AG10803 (cell line): ENCODE data around the gene OXCT1.
"Not testable (repeated sequence)": the region's sequence is repeated elsewhere in the genome, so short reads cannot be mapped to it uniquely, and the experiment has no call there.

Experiments used
- DNase-seq: peaks from one replicate; pipeline ENCODE4 v3.0.0; 2010; ENCODE audit warnings: low read depth
- H3K4me3 ChIP-seq: 2 replicates; pipeline ENCODE4 v1.5.1; 2011; ENCODE audit warnings: mild to moderate bottlenecking, low read length, control low read depth
- TF ChIP-seq, protein P1 (sequence below): conservative IDR thresholded peaks from 2 replicates; pipeline ENCODE4 v1.5.1; 2011; ENCODE audit warnings: mild to moderate bottlenecking, low read length, control low read depth, inconsistent platforms

OXCT1 gene

GRCh38 chr5:41815261-41815660, 55.0 kb downstream of the OXCT1 start:
- H3K4me3 ChIP-seq, result no peak overlapping the region

GRCh38 chr5:41814306-41814705, 55.9 kb downstream of the OXCT1 start:
- H3K4me3 ChIP-seq, result not testable (repeated sequence)

More at GRCh38 chr5:41815261-41815660, 55.0 kb downstream of the OXCT1 start:
- DNase-seq, result no peak
- TF ChIP-seq, protein P1, sequence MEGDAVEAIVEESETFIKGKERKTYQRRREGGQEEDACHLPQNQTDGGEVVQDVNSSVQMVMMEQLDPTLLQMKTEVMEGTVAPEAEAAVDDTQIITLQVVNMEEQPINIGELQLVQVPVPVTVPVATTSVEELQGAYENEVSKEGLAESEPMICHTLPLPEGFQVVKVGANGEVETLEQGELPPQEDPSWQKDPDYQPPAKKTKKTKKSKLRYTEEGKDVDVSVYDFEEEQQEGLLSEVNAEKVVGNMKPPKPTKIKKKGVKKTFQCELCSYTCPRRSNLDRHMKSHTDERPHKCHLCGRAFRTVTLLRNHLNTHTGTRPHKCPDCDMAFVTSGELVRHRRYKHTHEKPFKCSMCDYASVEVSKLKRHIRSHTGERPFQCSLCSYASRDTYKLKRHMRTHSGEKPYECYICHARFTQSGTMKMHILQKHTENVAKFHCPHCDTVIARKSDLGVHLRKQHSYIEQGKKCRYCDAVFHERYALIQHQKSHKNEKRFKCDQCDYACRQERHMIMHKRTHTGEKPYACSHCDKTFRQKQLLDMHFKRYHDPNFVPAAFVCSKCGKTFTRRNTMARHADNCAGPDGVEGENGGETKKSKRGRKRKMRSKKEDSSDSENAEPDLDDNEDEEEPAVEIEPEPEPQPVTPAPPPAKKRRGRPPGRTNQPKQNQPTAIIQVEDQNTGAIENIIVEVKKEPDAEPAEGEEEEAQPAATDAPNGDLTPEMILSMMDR, result no peak

GRCh38 chr5:41812156-41812555, 58.1 kb downstream of the OXCT1 start:
- no peak overlapping the region for H3K4me3 ChIP-seq
- TF ChIP-seq, protein P1, result no peak
- no peak for DNase-seq

More at GRCh38 chr5:41814306-41814705, 55.9 kb downstream of the OXCT1 start:
- DNase-seq, result not testable (repeated sequence)

DNA sequence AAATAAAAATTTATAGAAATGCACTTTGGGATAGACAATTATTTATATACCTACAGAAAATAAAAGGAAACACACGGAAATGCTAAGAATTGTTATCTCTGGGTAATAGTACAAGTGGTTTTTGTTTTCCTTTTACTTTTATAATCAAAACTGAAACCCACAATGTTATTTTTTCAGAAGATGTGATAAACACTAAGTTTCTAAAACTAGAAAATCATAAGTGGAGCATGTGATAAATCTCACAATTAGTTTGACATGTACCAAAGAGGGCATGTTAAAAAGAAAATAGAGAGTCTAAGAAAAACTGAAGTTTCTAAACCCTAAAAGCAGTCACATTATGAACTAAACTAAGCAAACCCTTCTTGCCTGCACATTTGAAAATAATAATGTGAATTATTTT, 61.1 kb downstream of the OXCT1 start:
- no peak overlapping the region for H3K4me3 ChIP-seq
- no peak for DNase-seq
- TF ChIP-seq, protein P1, result no peak

GRCh38 chr5:41808294-41808693, 61.9 kb downstream of the OXCT1 start:
- TF ChIP-seq, protein P1, result no peak
- DNase-seq, result no peak
- no peak overlapping the region for H3K4me3 ChIP-seq

- TF ChIP-seq, protein P1, result no peak
- no peak for DNase-seq
Observed at GRCh38 chr5:41797662-41798061, 72.6 kb downstream of the OXCT1 start.

GRCh38 chr5:41796061-41796460, 74.2 kb downstream of the OXCT1 start:
- DNase-seq, result no peak
- TF ChIP-seq, protein P1, result no peak
- H3K4me3 ChIP-seq, result no peak overlapping the region

More at GRCh38 chr5:41797662-41798061, 72.6 kb downstream of the OXCT1 start:
- no peak overlapping the region for H3K4me3 ChIP-seq

DNA sequence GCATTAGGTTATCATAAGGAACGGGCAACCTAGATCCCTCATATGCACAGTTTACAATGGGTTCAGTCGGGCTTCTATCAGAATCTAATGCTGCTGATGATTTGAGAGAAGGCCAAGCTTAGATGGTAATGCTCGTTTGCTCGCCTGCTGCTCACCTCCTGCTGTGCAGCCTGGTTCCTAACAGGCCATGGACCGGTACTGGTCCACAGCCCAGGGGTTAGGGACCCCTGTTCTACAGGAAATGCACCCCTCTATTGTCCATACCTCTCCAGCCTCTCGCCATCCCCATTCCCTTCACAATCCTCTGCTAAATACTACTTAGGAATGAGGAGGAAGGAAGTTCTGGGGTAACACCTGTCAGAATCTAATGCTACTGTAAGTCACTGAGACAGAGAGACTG, 75.1 kb downstream of the OXCT1 start:
- TF ChIP-seq, protein P1, result no peak

More for the DNA sequence above, 75.1 kb downstream of the OXCT1 start:
- no peak overlapping the region for H3K4me3 ChIP-seq
- DNase-seq, result no peak
